Lower lobe of right lung (tissue), 2 donors: ENCODE data around the gene SEC16B. TPM values are rescaled to one million over a fixed set of nuclear protein-coding genes. Genes with fewer than 3 reads are reported as not detected.

ENCODE experiments used
- ATAC-seq, 2 donors: fragments of 200-7000 bp; cut with Tn5 transposase; one replicate each; pipeline ENCODE4 v1.9.1; 2020 to 2022; ENCODE audit warnings: mild to moderate bottlenecking in 2 of 2, moderate library complexity in 2 of 2
- DNase-seq: peaks from one replicate; pipeline ENCODE4 v3.0.0-alpha.2; 2020
- H3K27ac ChIP-seq: fragments of 200-600 bp; one replicate; pipeline ENCODE4 v1.8.0; 2022
- H3K27me3 ChIP-seq: fragments of 200-600 bp; one replicate; pipeline ENCODE4 v1.8.0; 2022; ENCODE audit warnings: low read depth
- H3K36me3 ChIP-seq: fragments of 200-600 bp; one replicate; pipeline ENCODE4 v1.8.0; 2022; ENCODE audit warnings: mild to moderate bottlenecking
- H3K4me1 ChIP-seq: fragments of 200-600 bp; one replicate; pipeline ENCODE4 v1.8.0; 2022
- H3K4me3 ChIP-seq: fragments of 200-600 bp; one replicate; pipeline ENCODE4 v1.8.0; 2022; ENCODE audit warnings: mild to moderate bottlenecking
- H3K9me3 ChIP-seq: fragments of 200-600 bp; one replicate; pipeline ENCODE4 v1.8.0; 2022
- CTCF ChIP-seq: fragments of 200-600 bp; IDR thresholded peaks from one replicate; pipeline ENCODE4 v1.8.0; 2022; ENCODE audit warnings: antibody characterized with exemption, mild to moderate bottlenecking
- intact Hi-C: fragments of 100-400 bp; cut with DNase I; formaldehyde crosslinking; loops from one replicate; pipeline ENCODE4 v1.11.0; 2022
- total RNA-seq: library from RNA; stranded (reverse); fragmentation: NEBNext Ultra II Directional; extraction: Animal tissue kit (Norgen Biotek cat#: 25700); gene quantifications from one replicate; pipeline ENCODE4 v1.2.1, GENCODE V29; 2021
- donor health status: DM: no; HTN: yes; CAD: no; lungs with severe emphysema.

Gene SEC16B
- total RNA-seq, 1 donor from 2014 or later, result 1.9 TPM

GRCh38 chr1:177977141-177977540 is 7.3 kb upstream of the SEC16B start:
- DNase-seq (no peak), ATAC-seq (no peak)
- Histone ChIP-seq H3K36me3 (no peaks in the 10 kb centered on the region), H3K9me3 (no peaks in the 10 kb centered on the region), H3K4me3 (no peak overlapping the region), H3K4me1 (no peaks in the 10 kb centered on the region), H3K27me3 (no peaks in the 10 kb centered on the region), H3K27ac (no peak overlapping the region)
- intact Hi-C loops, result no loop called here
- TF ChIP-seq CTCF, result no peak

GRCh38 chr1:177976596-177976995 is 6.7 kb upstream of the SEC16B start:
- ATAC-seq (no peak), DNase-seq (no peak)
- H3K4me1 ChIP-seq, result no peaks in the 10 kb centered on the region
- no peaks in the 10 kb centered on the region for H3K9me3 ChIP-seq
- H3K27me3 ChIP-seq, result no peaks in the 10 kb centered on the region
- intact Hi-C loops, result no loop called here
- H3K4me3 ChIP-seq, result no peak overlapping the region
- no peak for TF ChIP-seq CTCF
- H3K36me3 ChIP-seq, result no peaks in the 10 kb centered on the region
- H3K27ac ChIP-seq, result no peak overlapping the region

- Histone ChIP-seq H3K36me3 (no peaks in the 10 kb centered on the region), H3K4me1 (no peaks in the 10 kb centered on the region), H3K27ac (no peak overlapping the region), H3K4me3 (no peak overlapping the region), H3K9me3 (no peaks in the 10 kb centered on the region), H3K27me3 (no peaks in the 10 kb centered on the region)
- no peak for TF ChIP-seq CTCF
- no peak for ATAC-seq
- intact Hi-C loops, result no loop called here
- no peak for DNase-seq
These were observed 6.0 kb upstream of the SEC16B start for GRCh38 chr1:177975588-177976495.

- Histone ChIP-seq H3K36me3 (no peaks in the 10 kb centered on the region), H3K9me3 (no peaks in the 10 kb centered on the region), H3K4me3 (no peak overlapping the region), H3K27ac (no peak overlapping the region), H3K27me3 (no peaks in the 10 kb centered on the region), H3K4me1 (no peaks in the 10 kb centered on the region)
- intact Hi-C loops, result no loop called here
- DNase-seq, result no peak
- ATAC-seq, result no peak
- no peak for TF ChIP-seq CTCF
These were observed 3.7 kb upstream of the SEC16B start for GRCh38 chr1:177973585-177973984.

- H3K9me3 ChIP-seq, result no peaks in the 10 kb centered on the region
- DNase-seq (no peak), ATAC-seq (no peak)
- H3K4me3 ChIP-seq, result no peak overlapping the region
- TF ChIP-seq CTCF, result no peak
- no peaks in the 10 kb centered on the region for H3K4me1 ChIP-seq
- no peaks in the 10 kb centered on the region for H3K27me3 ChIP-seq
- intact Hi-C loops, result no loop called here
- H3K27ac ChIP-seq, result no peak overlapping the region
- peaks cover 24% of the 10 kb centered on the region for H3K36me3 ChIP-seq
These were observed 749 bp downstream of the SEC16B start for GRCh38 chr1:177969109-177969508.
